OCI-LY3 (cell line): Measurements from ENCODE around the gene GRAMD1A.

Experiments
- EZH2phosphoT487 ChIP-seq: fragments of 200-600 bp; shearing (Covaris generic); IDR thresholded peaks from 2 replicates; pipeline ENCODE4 v1.6.1; 2018; ENCODE audit warnings: antibody characterized with exemption, mixed run types, low read depth
- TF ChIP-seq, protein P1 (sequence below): fragments of 200-600, 300-600 bp; sonication (generic); IDR thresholded peaks from 2 replicates; pipeline ENCODE4 v1.5.1; 2014; ENCODE audit warnings: antibody characterized with exemption, low read length, low read depth

DNA sequence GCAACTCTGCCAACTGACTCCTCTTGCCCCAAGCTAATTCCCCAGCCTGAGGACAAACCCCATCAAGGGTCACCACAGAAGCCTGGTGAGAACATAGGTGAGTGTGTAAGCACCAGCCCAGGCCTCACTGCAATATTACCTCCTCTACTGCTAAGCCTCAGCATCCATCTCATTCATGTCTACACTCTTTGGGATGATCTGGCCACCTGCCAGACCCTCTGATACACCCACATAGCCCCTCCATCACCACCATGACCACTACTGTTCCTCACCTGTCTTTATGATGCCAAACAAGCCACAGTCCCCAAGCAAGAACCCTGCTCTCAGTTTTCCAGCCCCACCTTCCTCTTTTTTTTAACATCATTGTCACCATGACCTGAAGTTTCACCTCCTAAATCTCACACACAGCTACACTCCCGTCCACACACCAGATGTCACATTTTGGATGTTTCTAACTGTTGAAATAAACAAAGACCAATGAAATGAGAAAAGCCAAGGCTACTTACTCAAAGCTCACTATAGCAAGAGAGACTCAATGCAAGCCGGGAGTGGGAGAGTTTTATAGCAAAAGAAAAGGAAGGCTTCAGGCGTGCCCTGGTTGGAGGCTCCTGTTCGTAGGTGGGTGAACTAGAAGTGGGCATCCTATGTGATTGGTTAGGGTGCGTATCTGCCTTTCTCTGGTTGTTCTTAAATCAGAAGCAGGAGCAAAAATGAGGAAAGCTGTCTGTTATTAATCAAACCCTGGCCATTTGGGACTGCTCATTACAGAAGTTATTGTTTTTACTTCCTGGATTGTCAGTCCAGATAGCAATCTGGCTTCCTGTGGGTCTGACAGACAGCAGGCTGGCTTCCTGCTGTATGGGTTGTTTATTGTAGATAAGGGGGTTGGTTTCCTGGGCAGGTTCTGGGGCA lies 38.1 kb upstream of the GRAMD1A start:
- TF ChIP-seq, protein P1, sequence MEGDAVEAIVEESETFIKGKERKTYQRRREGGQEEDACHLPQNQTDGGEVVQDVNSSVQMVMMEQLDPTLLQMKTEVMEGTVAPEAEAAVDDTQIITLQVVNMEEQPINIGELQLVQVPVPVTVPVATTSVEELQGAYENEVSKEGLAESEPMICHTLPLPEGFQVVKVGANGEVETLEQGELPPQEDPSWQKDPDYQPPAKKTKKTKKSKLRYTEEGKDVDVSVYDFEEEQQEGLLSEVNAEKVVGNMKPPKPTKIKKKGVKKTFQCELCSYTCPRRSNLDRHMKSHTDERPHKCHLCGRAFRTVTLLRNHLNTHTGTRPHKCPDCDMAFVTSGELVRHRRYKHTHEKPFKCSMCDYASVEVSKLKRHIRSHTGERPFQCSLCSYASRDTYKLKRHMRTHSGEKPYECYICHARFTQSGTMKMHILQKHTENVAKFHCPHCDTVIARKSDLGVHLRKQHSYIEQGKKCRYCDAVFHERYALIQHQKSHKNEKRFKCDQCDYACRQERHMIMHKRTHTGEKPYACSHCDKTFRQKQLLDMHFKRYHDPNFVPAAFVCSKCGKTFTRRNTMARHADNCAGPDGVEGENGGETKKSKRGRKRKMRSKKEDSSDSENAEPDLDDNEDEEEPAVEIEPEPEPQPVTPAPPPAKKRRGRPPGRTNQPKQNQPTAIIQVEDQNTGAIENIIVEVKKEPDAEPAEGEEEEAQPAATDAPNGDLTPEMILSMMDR: no peak
- TF ChIP-seq EZH2phosphoT487: no peak
